GM12878 (cell line): Measurements from ENCODE around the gene FGR. TPM values are rescaled to one million over a fixed set of nuclear protein-coding genes. Genes with fewer than 3 reads are reported as not detected.
A peak's percentile ranks its signal among the peaks of the same experiment; 100 is the strongest.

Experiments used
- BACH1 ChIP-seq: fragments of 450-650 bp; IDR thresholded peaks from 2 replicates; pipeline ENCODE4 v1.6.1; 2017; ENCODE audit warnings: mild to moderate bottlenecking, borderline replicate concordance
- CBFB ChIP-seq: IDR thresholded peaks from 2 replicates; pipeline ENCODE4 v1.6.1; 2016; ENCODE audit warnings: antibody characterized with exemption, low read depth
- CHD2 ChIP-seq: IDR thresholded peaks from 2 replicates; pipeline ENCODE4 v1.6.1; 2011; ENCODE audit warnings: low read depth, low read length, improper control_type of control experiment, borderline replicate concordance
- CREB1 ChIP-seq: IDR thresholded peaks from 2 replicates; pipeline ENCODE4 v1.6.1; 2012; ENCODE audit warnings: low read depth, mild to moderate bottlenecking, inconsistent platforms
- CREM ChIP-seq: IDR thresholded peaks from 2 replicates; pipeline ENCODE4 v1.6.1; 2014; ENCODE audit warnings: antibody characterized with exemption, low read depth
- CTCF ChIP-seq, 3 experiments: IDR thresholded peaks in 2 of 3; conservative IDR thresholded peaks in 1 of 3; 2 replicates each; pipeline ENCODE4 v1.5.1; 2011; ENCODE audit warnings: low read depth in 3 of 3, low read length in 3 of 3, mild to moderate bottlenecking in 3 of 3, control low read depth in 2 of 3, moderate library complexity in 2 of 3, inconsistent platforms in 1 of 3, mixed read lengths in 1 of 3; ENCODE audit not compliant: control insufficient read depth in 2 of 3, insufficient read depth in 1 of 3; ENCODE audit errors: extremely low read depth in 1 of 3
- FOXK2 ChIP-seq: fragments of 450-650 bp; IDR thresholded peaks from 2 replicates; pipeline ENCODE4 v1.6.1; 2017; ENCODE audit warnings: mild to moderate bottlenecking, moderate library complexity
- FOXM1 ChIP-seq: IDR thresholded peaks from 2 replicates; pipeline ENCODE4 v1.6.1; 2012; ENCODE audit warnings: low read depth, mild to moderate bottlenecking, inconsistent platforms, low read length, moderate library complexity
- GATAD2B ChIP-seq: fragments of 450-650 bp; conservative IDR thresholded peaks from 2 replicates; pipeline ENCODE4 v1.6.1; 2017; ENCODE audit warnings: low read depth, mild to moderate bottlenecking, moderate library complexity
- HDGF ChIP-seq: fragments of 450-650 bp; IDR thresholded peaks from 2 replicates; pipeline ENCODE4 v1.6.1; 2016; ENCODE audit warnings: antibody characterized with exemption
- IKZF1 ChIP-seq: fragments of 450-650 bp; conservative IDR thresholded peaks from 2 replicates; pipeline ENCODE4 v1.6.1; 2017; ENCODE audit warnings: antibody characterized with exemption, mild to moderate bottlenecking
- KDM1A ChIP-seq: fragments of 200-600 bp; sonication (generic); IDR thresholded peaks from 2 replicates; pipeline ENCODE4 v1.6.1; 2016; ENCODE audit warnings: borderline replicate concordance
- KLF5 ChIP-seq: fragments of 450-650 bp; IDR thresholded peaks from 2 replicates; pipeline ENCODE4 v1.6.1; 2014; ENCODE audit warnings: mild to moderate bottlenecking; ENCODE audit not compliant: partially characterized antibody
- LARP7 ChIP-seq: fragments of 450-650 bp; IDR thresholded peaks from 2 replicates; pipeline ENCODE4 v1.6.1; 2017; ENCODE audit warnings: mild to moderate bottlenecking
- NFYB ChIP-seq: IDR thresholded peaks from 2 replicates; pipeline ENCODE4 v1.6.1; 2011; ENCODE audit warnings: low read depth, mild to moderate bottlenecking, low read length, improper control_type of control experiment, moderate library complexity; ENCODE audit not compliant: insufficient read depth
- NR2F1 ChIP-seq: fragments of 450-650 bp; conservative IDR thresholded peaks from 2 replicates; pipeline ENCODE4 v1.6.1; 2017; ENCODE audit warnings: mild to moderate bottlenecking
- PKNOX1 ChIP-seq: fragments of 450-650 bp; IDR thresholded peaks from 2 replicates; pipeline ENCODE4 v1.6.1; 2016; ENCODE audit warnings: mild to moderate bottlenecking
- RB1 ChIP-seq: fragments of 450-650 bp; formaldehyde crosslinking; IDR thresholded peaks from 2 replicates; pipeline ENCODE4 v1.6.1; 2017; ENCODE audit warnings: mild to moderate bottlenecking, borderline replicate concordance
- SIN3A ChIP-seq: IDR thresholded peaks from 2 replicates; pipeline ENCODE4 v1.6.1; 2012; ENCODE audit warnings: low read depth, low read length, improper control_type of control experiment
- SMC3 ChIP-seq: IDR thresholded peaks from 2 replicates; pipeline ENCODE4 v1.6.1; 2011; ENCODE audit warnings: low read length, improper control_type of control experiment, borderline replicate concordance
- SP1 ChIP-seq: IDR thresholded peaks from one replicate; pipeline ENCODE4 v1.6.1; 2011; ENCODE audit warnings: low read depth, low read length
- TCF7 ChIP-seq: IDR thresholded peaks from 2 replicates; pipeline ENCODE4 v1.6.1; 2014; ENCODE audit warnings: antibody characterized with exemption, borderline replicate concordance
- ZNF207 ChIP-seq: fragments of 450-650 bp; IDR thresholded peaks from 2 replicates; pipeline ENCODE4 v1.6.1; 2014; ENCODE audit warnings: antibody characterized with exemption, mild to moderate bottlenecking, borderline replicate concordance
- ZNF592 ChIP-seq: fragments of 450-650 bp; IDR thresholded peaks from 2 replicates; pipeline ENCODE4 v1.6.1; 2017; ENCODE audit warnings: mild to moderate bottlenecking, moderate library complexity
- polyA plus RNA-seq, 11 experiments: library from polyadenylated mRNA; depleted of rRNA in 4 of 11; unstranded in 6 of 11; stranded (reverse) in 5 of 11; fragments of >200 nt; fragmentation: Nextera tagmentation in 4 of 11; fragmentation: Illumina TruSeq in 1 of 11; extraction: Ambion mirVana in 4 of 11; extraction: Trizol in 1 of 11; gene quantifications; 1 replicate in 1 of 11; 2 replicates in 10 of 11; pipeline versions ENCODE4 v1.2.1 to v1.2.3, GENCODE V29; 2011 to 2016; ENCODE audit warnings: inconsistent platforms in 2 of 11, missing spikeins in 2 of 11, low read depth in 1 of 11
- total RNA-seq, 4 experiments: library from RNA; depleted of rRNA in 3 of 4; stranded (reverse); fragments of >200 nt in 3 of 4; fragmentation: Illumina TruSeq in 1 of 4; extraction: Trizol in 1 of 4; gene quantifications; 2 replicates each; pipeline versions ENCODE4 v1.2.1 to v1.2.3, GENCODE V29; 2013 to 2021

FGR gene
- total and polyA plus RNA-seq, 10 of the 15 experiments (the other 5 are each of a cell fraction or from before 2014, with no cell fraction given), result 10.9 to 193 (median 74.7) TPM

DNA sequence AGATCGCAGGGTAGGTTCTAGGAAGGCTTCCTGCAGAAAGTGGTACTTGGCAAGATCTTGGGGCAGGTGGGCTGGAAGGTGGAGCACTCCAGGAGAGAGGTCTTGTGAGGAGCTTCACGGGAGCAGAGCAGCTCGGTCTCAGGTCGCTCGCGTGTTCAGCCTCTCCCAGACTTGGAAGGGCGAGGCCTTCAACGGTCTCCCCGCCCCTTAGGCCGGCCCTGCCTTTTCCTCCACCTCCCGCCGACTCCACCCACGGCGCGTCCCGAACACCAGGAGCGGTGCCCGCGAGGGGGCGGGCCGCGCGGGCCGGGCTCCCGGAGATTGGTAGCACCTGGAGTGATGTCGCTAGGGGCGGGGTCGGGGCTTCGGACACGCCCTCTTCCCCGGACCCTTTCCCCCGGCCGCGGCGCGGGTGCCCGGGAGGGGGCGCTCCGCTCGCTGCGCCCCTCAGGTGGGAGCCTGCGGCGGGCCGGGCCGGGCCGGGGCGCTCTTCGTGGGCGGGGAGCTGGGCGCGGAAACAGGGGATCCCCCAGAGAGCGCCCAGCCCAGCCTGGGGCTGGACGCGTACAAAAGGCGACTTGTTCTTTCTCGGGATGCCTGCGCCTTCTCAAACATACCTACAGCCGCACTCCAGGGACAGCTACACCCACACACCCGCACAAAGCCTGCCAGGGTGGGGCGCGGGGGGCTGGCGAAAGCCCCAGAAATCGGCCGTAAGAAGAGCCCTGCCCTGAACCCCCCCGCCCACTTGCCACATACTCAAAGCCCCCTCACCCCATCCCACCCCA lies 66.5 kb downstream of the FGR start (continued):
- TF ChIP-seq CTCF (IDR thresholded peaks at IDR 0.05 in 2 of 3, conservative IDR thresholded peaks at IDR 0.05 in 1 of 3; ENCODE audit: control insufficient read depth in 2 of 3, extremely low read depth in 1 of 3, insufficient read depth in 1 of 3, low read depth in 3 of 3, low read length in 3 of 3), result peak; percentile 64 to 69 (median 68)
- no peak for TF ChIP-seq CHD2
- peak; percentile 72; the same call in 1 of the 2 replicates for TF ChIP-seq ZNF207
- peak; percentile 81 for TF ChIP-seq GATAD2B
- peak; percentile 67 for TF ChIP-seq HDGF
- peak; percentile 91; the same call in 1 of the 2 replicates for TF ChIP-seq RB1
- TF ChIP-seq LARP7, result peak; percentile 88
- peak; percentile 7; the same call in 1 of the 2 replicates for TF ChIP-seq SMC3
- peak; percentile 18; the same call in 1 of the 2 replicates for TF ChIP-seq NFYB
- TF ChIP-seq TCF7, result no peak
- no peak for TF ChIP-seq CBFB
- TF ChIP-seq KLF5, result peak; percentile 52
- no peak for TF ChIP-seq ZNF592
- TF ChIP-seq CREM, result no peak
- TF ChIP-seq IKZF1, result peak; percentile 72
- no peak for TF ChIP-seq FOXM1
- TF ChIP-seq SP1, result peak; percentile 68
- TF ChIP-seq SIN3A, result no peak
- TF ChIP-seq FOXK2, result no peak
- TF ChIP-seq BACH1, result peak; percentile 82
- peak; percentile 52; the same call in 1 of the 2 replicates for TF ChIP-seq NR2F1
- no peak for TF ChIP-seq KDM1A
- peak; percentile 26; the same call in 1 of the 2 replicates for TF ChIP-seq CREB1
- TF ChIP-seq PKNOX1, result peak; percentile 38
